Activated T-cell treated with anti-CD3 and anti-CD28 coated beads, Interleukin-2, amount 50 U/mL, for 72 hours (primary cell): ENCODE measurements around the gene HES1. TPM values are rescaled to one million over a fixed set of nuclear protein-coding genes. Genes with fewer than 3 reads are reported as not detected.

ENCODE experiments used
- ATAC-seq, 2 donors: fragments of 150-1000 bp; cut with Tn5 transposase; replicated peaks in 1 of 2; 2 replicates each; pipeline ENCODE4 v1.10.0; 2021; ENCODE audit warnings: moderate library complexity in 2 of 2, mild to moderate bottlenecking in 1 of 2
- DNase-seq, 2 donors: peaks; one replicate each; pipeline ENCODE4 v3.0.0; 2021 to 2022; ENCODE audit warnings: mixed read lengths in 1 of 2
- H3K27ac Mint-ChIP-seq: one replicate; pipeline ENCODE4 v1.8.0; 2022; ENCODE audit warnings: mild to moderate bottlenecking, moderate library complexity, mixed read lengths
- H3K27me3 Mint-ChIP-seq: one replicate; pipeline ENCODE4 v1.8.0; 2022; ENCODE audit warnings: low read depth, mixed read lengths
- H3K36me3 Mint-ChIP-seq, 2 donors: one replicate each; pipeline ENCODE4 v1.8.0; 2022; ENCODE audit warnings: mixed read lengths in 2 of 2, mild to moderate bottlenecking in 1 of 2; ENCODE audit not compliant: insufficient read depth in 2 of 2
- H3K4me1 Mint-ChIP-seq: one replicate; pipeline ENCODE4 v1.8.0; 2022; ENCODE audit warnings: low read depth, mixed read lengths
- H3K4me3 Mint-ChIP-seq, 2 donors: one replicate each; pipeline ENCODE4 v1.8.0; 2022; ENCODE audit warnings: mild to moderate bottlenecking in 2 of 2, mixed read lengths in 2 of 2, moderate library complexity in 2 of 2
- H3K9me3 Mint-ChIP-seq, 2 donors: one replicate each; pipeline ENCODE4 v1.8.0; 2022; ENCODE audit warnings: mixed read lengths in 2 of 2
- total RNA-seq, 2 donors: library from RNA; stranded (reverse); gene quantifications; one replicate each; pipeline ENCODE4 v1.2.3, GENCODE V29; 2022

Gene HES1
- total RNA-seq, 2 donors from 2014 or later, result 0.81 to 0.91 TPM

GRCh38 chr3:194134757-194135515 is 1.0 kb upstream of the HES1 start:
- ATAC-seq (peak; percentile 75), DNase-seq (peak; percentile 87 to 90)
- Mint-ChIP-seq H3K27ac (peak overlapping the region; percentile 78), H3K9me3 (no peaks in the 10 kb centered on the region), H3K36me3 (peaks cover 0 to 4% of the 10 kb centered on the region in 2 donors), H3K4me1 (peaks cover 55% of the 10 kb centered on the region), H3K27me3 (peaks cover 81% of the 10 kb centered on the region), H3K4me3 (peak overlapping the region; percentile 84 to 88)

GRCh38 chr3:194135516-194135805 is 487 bp upstream of the HES1 start:
- Mint-ChIP-seq H3K27me3 (peaks cover 81% of the 10 kb centered on the region), H3K9me3 (no peaks in the 10 kb centered on the region), H3K4me3 (peak overlapping the region; percentile 84 to 88), H3K36me3 (peaks cover 0 to 4% of the 10 kb centered on the region in 2 donors), H3K27ac (no peak overlapping the region), H3K4me1 (peaks cover 57% of the 10 kb centered on the region)
- ATAC-seq (no peak), DNase-seq (no peak)

- Mint-ChIP-seq H3K27me3 (peaks cover 71% of the 10 kb centered on the region), H3K4me1 (peaks cover 51% of the 10 kb centered on the region), H3K4me3 (peak overlapping the region; percentile 84 to 88), H3K9me3 (no peaks in the 10 kb centered on the region), H3K36me3 (peaks cover 0 to 4% of the 10 kb centered on the region in 2 donors), H3K27ac (no peak overlapping the region)
- ATAC-seq (no peak), DNase-seq (peak; percentile 16 to 21)
Observed at GRCh38 chr3:194136519-194137007, 615 bp downstream of the HES1 start.

- Mint-ChIP-seq H3K27me3 (peaks cover 66% of the 10 kb centered on the region), H3K36me3 (peaks cover 0 to 4% of the 10 kb centered on the region in 2 donors), H3K4me3 (peak overlapping the region; percentile 84 to 88), H3K4me1 (peaks cover 50% of the 10 kb centered on the region), H3K9me3 (no peaks in the 10 kb centered on the region), H3K27ac (no peak overlapping the region)
- DNase-seq, result peak; percentile 43 to 47
- ATAC-seq, result no peak
Observed at GRCh38 chr3:194137008-194137505, 1.1 kb downstream of the HES1 start.

- Mint-ChIP-seq H3K9me3 (no peaks in the 10 kb centered on the region), H3K27me3 (peaks cover 59% of the 10 kb centered on the region), H3K4me1 (peaks cover 54% of the 10 kb centered on the region), H3K4me3 (peak overlapping the region; percentile 84 to 88), H3K36me3 (peaks cover 0 to 4% of the 10 kb centered on the region in 2 donors), H3K27ac (no peak overlapping the region)
- ATAC-seq, result peak; percentile 24 to 31
- peak; percentile 59 to 61 for DNase-seq
Observed at GRCh38 chr3:194137506-194138474, 1.8 kb downstream of the HES1 start.

GRCh38 chr3:194138732-194139070 is 2.8 kb downstream of the HES1 start:
- DNase-seq (no peak), ATAC-seq (no peak)
- Mint-ChIP-seq H3K4me1 (peaks cover 45% of the 10 kb centered on the region), H3K27me3 (peaks cover 50% of the 10 kb centered on the region), H3K9me3 (no peaks in the 10 kb centered on the region), H3K4me3 (no peak overlapping the region), H3K27ac (no peak overlapping the region), H3K36me3 (peaks cover 0 to under 1% of the 10 kb centered on the region in 2 donors)

- Mint-ChIP-seq H3K27me3 (peaks cover 49% of the 10 kb centered on the region), H3K27ac (no peak overlapping the region), H3K4me3 (no peak overlapping the region), H3K9me3 (no peaks in the 10 kb centered on the region), H3K36me3 (no peaks in the 10 kb centered on the region), H3K4me1 (peaks cover 43% of the 10 kb centered on the region)
- DNase-seq (no peak), ATAC-seq (no peak)
Observed at GRCh38 chr3:194139071-194139813, 3.3 kb downstream of the HES1 start.

- Mint-ChIP-seq H3K27ac (no peak overlapping the region), H3K4me1 (peaks cover 43% of the 10 kb centered on the region), H3K9me3 (no peaks in the 10 kb centered on the region), H3K4me3 (no peak overlapping the region), H3K36me3 (no peaks in the 10 kb centered on the region), H3K27me3 (peaks cover 49% of the 10 kb centered on the region)
- ATAC-seq, result no peak
- DNase-seq, result no peak
Observed at GRCh38 chr3:194139814-194140391, 4.0 kb downstream of the HES1 start.

GRCh38 chr3:194140520-194141414 is 4.8 kb downstream of the HES1 start:
- Mint-ChIP-seq H3K4me3 (peak overlapping the region; percentile 52 to 66), H3K4me1 (peaks cover 41% of the 10 kb centered on the region), H3K9me3 (no peaks in the 10 kb centered on the region), H3K27me3 (peaks cover 46% of the 10 kb centered on the region), H3K36me3 (no peaks in the 10 kb centered on the region), H3K27ac (no peak overlapping the region)
- DNase-seq, result peak; percentile 32 to 45
- ATAC-seq, result peak in 1 of 2 donors; percentile 12

- Mint-ChIP-seq H3K4me1 (peaks cover 33% of the 10 kb centered on the region), H3K27ac (peak overlapping the region; percentile 3), H3K9me3 (no peaks in the 10 kb centered on the region), H3K27me3 (peaks cover 38% of the 10 kb centered on the region), H3K36me3 (no peaks in the 10 kb centered on the region), H3K4me3 (peak overlapping the region; percentile 83 to 85)
- DNase-seq (peak; percentile 73 to 76), ATAC-seq (peak; percentile 68 to 73)
Observed at GRCh38 chr3:194141415-194142155, 5.6 kb downstream of the HES1 start.
